Measurements from ENCODE around the gene A2M. TPM values are rescaled to one million over a fixed set of nuclear protein-coding genes. Genes with fewer than 3 reads are reported as not detected.

A2M gene
- 100 to 1,000 TPM in 2 of 4 donors, 10 to 100 TPM in 2; 66.2 to 136 (median 96.5) TPM for total RNA-seq

DNA sequence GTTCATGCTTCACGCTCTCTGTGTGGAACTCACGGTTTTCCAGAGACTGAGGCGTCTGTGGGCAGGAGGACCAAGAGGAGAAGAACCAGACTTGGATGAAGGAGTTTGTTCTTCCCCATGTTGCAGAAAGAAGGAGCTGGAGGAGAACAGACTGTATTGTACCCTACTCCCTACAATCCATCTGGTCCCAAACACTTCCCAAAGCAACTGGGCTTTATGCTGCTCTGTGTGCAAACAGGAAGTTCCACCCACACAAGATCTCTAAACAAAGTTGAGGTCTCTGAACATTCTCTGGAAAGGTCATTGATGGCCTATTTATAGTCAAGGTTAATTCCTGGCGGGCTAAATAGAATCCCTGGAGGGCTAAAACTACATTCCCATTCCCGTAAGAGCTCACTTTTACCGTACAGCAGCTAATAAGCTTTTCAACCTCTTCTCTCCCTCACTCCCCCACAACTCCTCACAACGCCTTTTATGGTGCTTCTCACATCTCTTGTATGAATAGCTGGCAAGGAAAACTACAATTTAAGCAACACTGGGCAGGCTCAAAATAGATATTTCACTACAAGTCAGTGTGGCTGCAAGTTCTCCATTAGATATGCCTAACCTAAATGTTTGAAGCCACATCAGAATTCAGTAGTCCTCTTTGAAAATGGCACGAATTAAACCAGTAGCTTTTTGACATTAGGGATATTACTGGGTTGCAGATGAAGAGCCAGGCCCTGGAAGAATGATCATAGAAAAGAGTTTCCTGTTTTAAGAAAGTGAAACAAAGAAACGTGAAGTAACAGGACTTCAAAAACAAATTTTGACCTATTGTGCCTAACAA, at the start of gene A2M:
TSS of gene A2M (minus strand) at position 189 of the 829 bp plus-strand sequence. CDS start at position 119, 70 bp downstream.
- intact Hi-C loops (cut with DNase I; ENCODE audit: low total_unique reads) (loop anchor here (10.0 kb wide), 1 partner anchor 1089 kb away; no protein-coding TSS in a partner anchor), in situ Hi-C loops (cut with MboI; ENCODE audit: low pct_ligation_motif_present in 1 of 4, low pct_unique_long_range_greater_than_20kb in 1 of 4, low sequenced_read_pairs in 3 of 4) (no loop called here)
- Histone ChIP-seq H3K27me3 (no peaks in the 10 kb centered on the region), H3K27ac (peak within 1 kb of the TSS; percentile 74 to 84 (median 76)), H3K9me3 (no peaks in the 10 kb centered on the region), H3K4me1 (peaks cover 0 to 33% (median 2%) of the 10 kb centered on the region in 4 donors), H3K4me3 (peak within 1 kb of the TSS in 3 of 4 donors; percentile 13 to 49 (median 25)), H3K36me3 (no peaks in the 10 kb centered on the region)
- 45 to 46% methylated on average over 8 to 9 of the region's 9 CpGs for WGBS, 2 donors (ENCODE audit: low coverage in 1 of 2)
- DNase-seq = no peak
- TF ChIP-seq POLR2A (IDR thresholded peaks at IDR 0.05) = peak; percentile 61
- peak in 2 of 3 donors; percentile 66 to 78 for TF ChIP-seq POLR2AphosphoS5 (IDR thresholded peaks at IDR 0.05)
- TF ChIP-seq EP300 (IDR thresholded peaks at IDR 0.05; ENCODE audit: low read depth) = peak; percentile 6
- TF ChIP-seq, protein P1, sequence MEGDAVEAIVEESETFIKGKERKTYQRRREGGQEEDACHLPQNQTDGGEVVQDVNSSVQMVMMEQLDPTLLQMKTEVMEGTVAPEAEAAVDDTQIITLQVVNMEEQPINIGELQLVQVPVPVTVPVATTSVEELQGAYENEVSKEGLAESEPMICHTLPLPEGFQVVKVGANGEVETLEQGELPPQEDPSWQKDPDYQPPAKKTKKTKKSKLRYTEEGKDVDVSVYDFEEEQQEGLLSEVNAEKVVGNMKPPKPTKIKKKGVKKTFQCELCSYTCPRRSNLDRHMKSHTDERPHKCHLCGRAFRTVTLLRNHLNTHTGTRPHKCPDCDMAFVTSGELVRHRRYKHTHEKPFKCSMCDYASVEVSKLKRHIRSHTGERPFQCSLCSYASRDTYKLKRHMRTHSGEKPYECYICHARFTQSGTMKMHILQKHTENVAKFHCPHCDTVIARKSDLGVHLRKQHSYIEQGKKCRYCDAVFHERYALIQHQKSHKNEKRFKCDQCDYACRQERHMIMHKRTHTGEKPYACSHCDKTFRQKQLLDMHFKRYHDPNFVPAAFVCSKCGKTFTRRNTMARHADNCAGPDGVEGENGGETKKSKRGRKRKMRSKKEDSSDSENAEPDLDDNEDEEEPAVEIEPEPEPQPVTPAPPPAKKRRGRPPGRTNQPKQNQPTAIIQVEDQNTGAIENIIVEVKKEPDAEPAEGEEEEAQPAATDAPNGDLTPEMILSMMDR (IDR thresholded peaks at IDR 0.05) = no peak

DNA sequence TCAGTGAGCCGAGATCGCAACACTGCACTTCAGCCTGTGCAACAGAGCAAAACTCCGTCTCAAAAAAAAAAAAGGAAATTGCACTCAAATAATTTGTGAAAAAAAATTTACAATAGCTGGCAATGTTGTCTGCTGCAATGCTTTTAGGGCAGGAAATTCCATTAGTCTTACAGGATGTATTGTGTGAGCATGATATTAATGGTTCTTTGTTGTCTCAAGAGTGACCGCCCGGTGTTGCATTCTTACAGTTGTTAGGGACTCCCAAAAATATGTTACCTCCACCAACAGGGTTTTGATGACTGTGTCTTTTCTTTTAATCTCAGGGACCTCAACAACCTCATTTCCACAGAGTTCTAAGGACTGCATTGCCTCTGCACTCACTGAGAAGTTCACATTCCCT, 47.7 kb upstream of the A2M start:
- H3K9me3 ChIP-seq = no peaks in the 10 kb centered on the region
- TF ChIP-seq POLR2A (IDR thresholded peaks at IDR 0.05) = no peak
- TF ChIP-seq EP300 (IDR thresholded peaks at IDR 0.05; ENCODE audit: low read depth) = no peak
- TF ChIP-seq POLR2AphosphoS5 (IDR thresholded peaks at IDR 0.05) = no peak
- TF ChIP-seq, protein P1 (IDR thresholded peaks at IDR 0.05) = no peak
- H3K4me1 ChIP-seq = no peaks in the 10 kb centered on the region
- in situ Hi-C loops (cut with MboI; ENCODE audit: low pct_ligation_motif_present in 1 of 4, low pct_unique_long_range_greater_than_20kb in 1 of 4, low sequenced_read_pairs in 3 of 4) (no loop called here), intact Hi-C loops (cut with DNase I; ENCODE audit: low total_unique reads) (no loop called here)
- H3K27ac ChIP-seq = no peak overlapping the region
- no peak for DNase-seq
- no peaks in the 10 kb centered on the region for H3K27me3 ChIP-seq
- H3K36me3 ChIP-seq = no peaks in the 10 kb centered on the region
- H3K4me3 ChIP-seq = no peak overlapping the region
- 60 to 81% methylated on average over 2 to 5 of the region's 5 CpGs for WGBS, 2 donors (ENCODE audit: low coverage in 1 of 2)

DNA sequence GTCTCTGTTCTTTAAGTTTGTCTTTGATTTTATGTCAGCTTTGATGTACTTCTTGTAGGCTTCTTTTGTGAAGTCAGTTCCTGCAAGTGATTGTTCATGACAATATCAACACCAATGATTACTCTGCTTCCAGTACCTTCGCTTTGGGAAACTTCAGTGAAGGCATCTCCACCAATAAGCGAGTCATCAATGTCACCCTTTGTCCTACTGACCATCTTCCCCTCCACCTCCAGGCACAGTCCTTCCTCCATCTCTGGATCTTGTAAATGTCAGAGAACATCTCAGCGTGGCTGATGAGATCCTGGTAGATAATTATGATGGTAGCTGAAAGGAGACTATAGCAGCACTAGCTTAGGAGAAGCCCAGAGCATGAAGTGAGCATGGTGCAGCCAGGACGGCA, 40.4 kb upstream of the A2M start:
- 33 to 73% methylated on average over 1 to 4 of the region's 4 CpGs for WGBS, 2 donors (ENCODE audit: low coverage in 1 of 2)
- no peaks in the 10 kb centered on the region for H3K36me3 ChIP-seq
- H3K27me3 ChIP-seq = no peaks in the 10 kb centered on the region
- H3K4me3 ChIP-seq = no peak overlapping the region
- DNase-seq = no peak
- intact Hi-C loops (cut with DNase I; ENCODE audit: low total_unique reads) = loop anchor here (10.0 kb wide), 1 partner anchor 1729 kb away; the partner anchor contains the start of gene PRH1
- H3K9me3 ChIP-seq = no peaks in the 10 kb centered on the region
- no peak for TF ChIP-seq POLR2AphosphoS5 (IDR thresholded peaks at IDR 0.05)
- H3K4me1 ChIP-seq = no peaks in the 10 kb centered on the region
- in situ Hi-C loops (cut with MboI; ENCODE audit: low pct_ligation_motif_present in 1 of 4, low pct_unique_long_range_greater_than_20kb in 1 of 4, low sequenced_read_pairs in 3 of 4) = no loop called here
- no peak overlapping the region for H3K27ac ChIP-seq

DNA sequence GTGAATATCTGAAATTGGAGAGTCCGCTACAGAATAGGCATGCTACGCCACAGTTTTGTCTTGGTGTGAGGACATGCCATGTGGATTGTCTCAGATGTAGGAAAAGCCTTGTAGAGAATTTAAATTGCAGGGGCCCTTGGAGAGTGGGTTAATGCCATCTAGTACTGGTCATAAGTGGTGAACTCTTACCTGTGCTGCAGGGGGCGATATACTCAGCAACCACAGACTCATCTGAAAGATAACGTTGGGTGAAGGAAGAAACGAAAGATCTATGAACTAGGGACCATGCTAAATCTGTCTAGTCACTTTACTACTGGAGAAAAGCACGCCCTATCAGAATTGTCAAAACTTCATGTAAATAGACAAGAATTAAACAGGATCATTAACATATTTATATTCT, 33.7 kb upstream of the A2M start:
- Histone ChIP-seq H3K27ac (no peak overlapping the region), H3K9me3 (peaks cover 0 to 3% of the 10 kb centered on the region in 2 donors), H3K4me3 (no peak overlapping the region), H3K27me3 (no peaks in the 10 kb centered on the region), H3K36me3 (no peaks in the 10 kb centered on the region), H3K4me1 (no peaks in the 10 kb centered on the region)
- WGBS, 2 donors (ENCODE audit: low coverage in 1 of 2) = 62 to 76% methylated on average over 6 of the region's 6 CpGs
- intact Hi-C loops (cut with DNase I; ENCODE audit: low total_unique reads) (loop anchor here (5.0 kb wide), 1 partner anchor 888 kb away; no protein-coding TSS in a partner anchor), in situ Hi-C loops (cut with MboI; ENCODE audit: low pct_ligation_motif_present in 1 of 4, low pct_unique_long_range_greater_than_20kb in 1 of 4, low sequenced_read_pairs in 3 of 4) (no loop called here)
- no peak for DNase-seq
- TF ChIP-seq POLR2AphosphoS5 (IDR thresholded peaks at IDR 0.05) = no peak
- TF ChIP-seq POLR2A (IDR thresholded peaks at IDR 0.05) = no peak
- no peak for TF ChIP-seq EP300 (IDR thresholded peaks at IDR 0.05; ENCODE audit: low read depth)
- TF ChIP-seq, protein P1 (IDR thresholded peaks at IDR 0.05) = no peak

Measured in transverse colon (tissue), 4 donors.